Epithelial cell of proximal tubule (primary cell): ENCODE results near the gene METTL9. TPM values are rescaled to one million over a fixed set of nuclear protein-coding genes. Genes with fewer than 3 reads are reported as not detected.
"Not testable (repeated sequence)": the region's sequence is repeated elsewhere in the genome, so short reads cannot be mapped to it uniquely, and the experiment has no call there.

ENCODE experiments used
- DNase-seq: peaks from one replicate; pipeline ENCODE4 v3.0.0-alpha.2; 2011; ENCODE audit warnings: low read depth
- H3K4me3 ChIP-seq: 2 replicates; pipeline ENCODE4 v1.5.1; 2011; ENCODE audit warnings: low read depth, mild to moderate bottlenecking, low read length
- total RNA-seq: library from RNA; depleted of rRNA; stranded (reverse); fragments of >200 nt; gene quantifications from 2 replicates; pipeline ENCODE4 v1.2.3, GENCODE V29; 2015
- TF ChIP-seq, protein P1 (sequence below): conservative IDR thresholded peaks from 2 replicates; pipeline ENCODE4 v1.5.1; 2012; ENCODE audit warnings: low read depth, mild to moderate bottlenecking, low read length

METTL9 gene
- total RNA-seq, 1 donor from 2014 or later: 149 TPM

- TF ChIP-seq, protein P1, sequence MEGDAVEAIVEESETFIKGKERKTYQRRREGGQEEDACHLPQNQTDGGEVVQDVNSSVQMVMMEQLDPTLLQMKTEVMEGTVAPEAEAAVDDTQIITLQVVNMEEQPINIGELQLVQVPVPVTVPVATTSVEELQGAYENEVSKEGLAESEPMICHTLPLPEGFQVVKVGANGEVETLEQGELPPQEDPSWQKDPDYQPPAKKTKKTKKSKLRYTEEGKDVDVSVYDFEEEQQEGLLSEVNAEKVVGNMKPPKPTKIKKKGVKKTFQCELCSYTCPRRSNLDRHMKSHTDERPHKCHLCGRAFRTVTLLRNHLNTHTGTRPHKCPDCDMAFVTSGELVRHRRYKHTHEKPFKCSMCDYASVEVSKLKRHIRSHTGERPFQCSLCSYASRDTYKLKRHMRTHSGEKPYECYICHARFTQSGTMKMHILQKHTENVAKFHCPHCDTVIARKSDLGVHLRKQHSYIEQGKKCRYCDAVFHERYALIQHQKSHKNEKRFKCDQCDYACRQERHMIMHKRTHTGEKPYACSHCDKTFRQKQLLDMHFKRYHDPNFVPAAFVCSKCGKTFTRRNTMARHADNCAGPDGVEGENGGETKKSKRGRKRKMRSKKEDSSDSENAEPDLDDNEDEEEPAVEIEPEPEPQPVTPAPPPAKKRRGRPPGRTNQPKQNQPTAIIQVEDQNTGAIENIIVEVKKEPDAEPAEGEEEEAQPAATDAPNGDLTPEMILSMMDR: no peak
- H3K4me3 ChIP-seq: no peak overlapping the region
- DNase-seq: no peak
Measured at GRCh38 chr16:21560462-21560861, 38.9 kb upstream of the METTL9 start.

- DNase-seq: no peak
- TF ChIP-seq, protein P1: no peak
- no peak overlapping the region for H3K4me3 ChIP-seq
Measured at GRCh38 chr16:21563676-21564075, 35.7 kb upstream of the METTL9 start.

- DNase-seq: not testable (repeated sequence)
Measured at GRCh38 chr16:21564367-21564766, 35.0 kb upstream of the METTL9 start.

GRCh38 chr16:21565507-21565860 lies 33.9 kb upstream of the METTL9 start:
- no peak overlapping the region for H3K4me3 ChIP-seq
- TF ChIP-seq, protein P1: no peak
- DNase-seq: no peak

More at GRCh38 chr16:21564367-21564766, 35.0 kb upstream of the METTL9 start:
- H3K4me3 ChIP-seq: not testable (repeated sequence)

DNA sequence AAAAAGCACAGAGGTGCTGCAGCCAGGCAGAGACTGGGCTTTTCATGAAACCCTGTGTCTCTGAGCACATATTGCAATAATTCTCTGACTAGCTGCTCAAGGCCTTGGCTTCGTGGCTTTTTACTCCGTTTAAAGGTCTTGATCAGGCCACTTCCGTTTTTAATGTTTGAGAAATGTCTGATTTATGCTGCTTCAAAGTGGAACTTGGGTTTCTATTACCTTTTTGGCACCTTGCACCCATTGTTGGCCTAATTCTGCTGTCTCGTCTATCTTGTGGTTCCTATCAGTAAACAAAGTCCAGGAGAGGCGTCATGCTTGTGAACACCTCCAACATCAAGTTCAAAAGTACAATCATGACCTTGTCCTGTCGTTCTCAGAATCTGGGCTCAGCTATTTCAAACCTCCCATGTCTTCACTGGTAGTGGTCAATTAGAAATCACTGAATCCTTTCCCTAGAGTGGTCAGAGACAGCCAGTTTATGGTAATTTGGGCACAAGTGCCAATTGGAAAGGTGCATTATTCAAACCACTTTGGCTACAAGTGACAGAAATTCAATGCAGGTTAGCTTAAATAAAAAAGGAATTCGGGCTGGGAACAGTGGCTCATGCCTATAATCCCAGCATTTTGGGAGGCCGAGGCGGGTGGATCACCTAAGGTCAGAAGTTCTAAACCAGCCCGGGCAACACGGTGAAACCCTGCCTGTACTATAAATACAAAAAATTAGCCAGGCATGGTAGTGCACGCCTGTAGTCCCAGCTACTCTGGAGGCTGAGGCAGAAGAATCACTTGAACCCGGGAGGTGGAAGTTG lies 33.3 kb upstream of the METTL9 start:
- DNase-seq: no peak
- no peak overlapping the region for H3K4me3 ChIP-seq
- TF ChIP-seq, protein P1: no peak

GRCh38 chr16:21566891-21567414 lies 32.4 kb upstream of the METTL9 start:
- TF ChIP-seq, protein P1: no peak
- H3K4me3 ChIP-seq: no peak overlapping the region
- no peak for DNase-seq

GRCh38 chr16:21567496-21567895 lies 31.9 kb upstream of the METTL9 start:
- DNase-seq, H3K4me3 ChIP-seq: not testable (repeated sequence)

GRCh38 chr16:21568502-21569189 lies 30.7 kb upstream of the METTL9 start:
- no peak for DNase-seq
- H3K4me3 ChIP-seq: no peak overlapping the region
- TF ChIP-seq, protein P1: no peak
